OCI-LY7 (cell line): ENCODE data around the gene SCD.

Source experiments
- EZH2phosphoT487 ChIP-seq: fragments of 200-600 bp; sonication (generic); IDR thresholded peaks from 2 replicates; pipeline ENCODE4 v1.6.1; 2018; ENCODE audit warnings: low read depth, borderline replicate concordance, mild to moderate bottlenecking, mixed run types, antibody characterized with exemption, low read length, moderate library complexity, mixed read lengths
- TF ChIP-seq, protein P1 (sequence below): fragments of 200-600 bp; sonication (generic); conservative IDR thresholded peaks from 2 replicates; pipeline ENCODE4 v1.5.1; 2014; ENCODE audit warnings: mild to moderate bottlenecking, antibody characterized with exemption, low read length, moderate library complexity, mixed read lengths

DNA sequence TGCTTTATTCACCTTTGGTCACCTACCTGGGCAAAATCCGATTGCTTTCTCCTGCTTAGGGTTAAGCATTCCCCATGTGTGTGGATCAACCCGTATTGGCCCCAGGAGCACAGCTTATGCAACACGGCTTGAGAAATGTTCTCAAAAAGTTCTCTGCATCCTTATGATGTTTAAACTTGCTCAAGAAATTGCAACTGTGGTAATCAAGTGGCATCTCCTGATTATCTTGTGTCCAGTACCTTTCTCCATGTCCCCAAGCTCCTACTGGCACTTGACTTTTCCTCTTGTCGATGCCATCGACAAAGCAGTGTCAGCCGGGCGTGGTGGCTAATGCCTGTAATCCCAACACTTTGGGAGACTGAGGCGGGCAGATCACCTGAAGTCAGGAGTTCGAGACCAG lies 12.3 kb upstream of the SCD start:
- TF ChIP-seq, protein P1, sequence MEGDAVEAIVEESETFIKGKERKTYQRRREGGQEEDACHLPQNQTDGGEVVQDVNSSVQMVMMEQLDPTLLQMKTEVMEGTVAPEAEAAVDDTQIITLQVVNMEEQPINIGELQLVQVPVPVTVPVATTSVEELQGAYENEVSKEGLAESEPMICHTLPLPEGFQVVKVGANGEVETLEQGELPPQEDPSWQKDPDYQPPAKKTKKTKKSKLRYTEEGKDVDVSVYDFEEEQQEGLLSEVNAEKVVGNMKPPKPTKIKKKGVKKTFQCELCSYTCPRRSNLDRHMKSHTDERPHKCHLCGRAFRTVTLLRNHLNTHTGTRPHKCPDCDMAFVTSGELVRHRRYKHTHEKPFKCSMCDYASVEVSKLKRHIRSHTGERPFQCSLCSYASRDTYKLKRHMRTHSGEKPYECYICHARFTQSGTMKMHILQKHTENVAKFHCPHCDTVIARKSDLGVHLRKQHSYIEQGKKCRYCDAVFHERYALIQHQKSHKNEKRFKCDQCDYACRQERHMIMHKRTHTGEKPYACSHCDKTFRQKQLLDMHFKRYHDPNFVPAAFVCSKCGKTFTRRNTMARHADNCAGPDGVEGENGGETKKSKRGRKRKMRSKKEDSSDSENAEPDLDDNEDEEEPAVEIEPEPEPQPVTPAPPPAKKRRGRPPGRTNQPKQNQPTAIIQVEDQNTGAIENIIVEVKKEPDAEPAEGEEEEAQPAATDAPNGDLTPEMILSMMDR: no peak
- TF ChIP-seq EZH2phosphoT487: no peak
